Panc1 (cell line): ENCODE results near the gene COL4A1.

ENCODE experiments used
- POLR2AphosphoS5 ChIP-seq: IDR thresholded peaks from 2 replicates; pipeline ENCODE4 v1.6.1; 2012; ENCODE audit warnings: mild to moderate bottlenecking, low read depth, low read length, moderate library complexity
- SIN3A ChIP-seq: IDR thresholded peaks from 2 replicates; pipeline ENCODE4 v1.6.1; 2012; ENCODE audit warnings: low read depth, mild to moderate bottlenecking, low read length, moderate library complexity, borderline replicate concordance; ENCODE audit not compliant: insufficient read depth
- TCF7L2 ChIP-seq: IDR thresholded peaks from 2 replicates; pipeline ENCODE4 v1.6.1; 2011; ENCODE audit warnings: mild to moderate bottlenecking, low read depth, low read length, inconsistent platforms
- TF ChIP-seq, protein P1 (sequence below): fragments of 450-650 bp; IDR thresholded peaks from 2 replicates; pipeline ENCODE4 v1.5.1; 2017; ENCODE audit warnings: mild to moderate bottlenecking
- TF ChIP-seq, protein P2 (sequence below), 2 experiments: IDR thresholded peaks; 2 replicates each; pipeline ENCODE4 v1.6.1; 2011 to 2012; ENCODE audit warnings: low read depth in 2 of 2, control low read depth in 1 of 2, low read length in 1 of 2, mild to moderate bottlenecking in 1 of 2, moderate library complexity in 1 of 2; ENCODE audit not compliant: insufficient read depth in 1 of 2

DNA sequence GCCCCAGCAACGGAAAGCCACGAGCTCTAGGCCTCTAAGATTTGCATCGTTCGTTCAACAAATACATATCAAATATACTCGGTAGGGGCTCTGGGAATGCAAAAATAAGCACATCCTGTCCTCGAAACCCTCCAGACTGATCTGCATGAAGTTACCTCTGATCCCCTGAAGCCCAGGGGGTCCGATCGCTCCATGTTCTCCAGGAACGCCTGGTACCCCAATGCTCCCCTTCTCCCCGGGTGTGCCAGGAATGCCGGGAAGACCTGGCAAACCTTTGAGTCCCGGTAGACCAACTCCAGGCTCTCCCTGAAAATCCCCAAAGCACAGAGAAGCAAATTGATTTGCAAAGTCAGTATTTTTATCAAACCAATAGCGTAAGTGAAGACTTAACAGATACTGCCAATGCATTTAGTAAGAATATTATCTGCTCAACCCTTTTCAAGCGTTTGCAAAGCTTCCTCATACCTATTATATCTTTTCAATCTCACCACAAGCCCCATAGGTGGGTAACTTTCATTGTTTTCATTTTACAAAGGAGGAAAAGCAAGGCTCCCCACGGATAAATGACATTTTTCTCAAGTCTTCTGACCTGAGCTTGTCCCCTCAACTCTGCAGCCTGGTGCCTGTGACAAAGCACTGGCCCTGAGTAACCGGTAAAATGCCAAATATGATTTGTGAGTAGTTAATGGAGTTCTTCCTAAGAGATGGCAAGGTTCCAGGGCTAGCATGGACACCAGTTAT, 127.7 kb downstream of the COL4A1 start:
- TF ChIP-seq, protein P1, sequence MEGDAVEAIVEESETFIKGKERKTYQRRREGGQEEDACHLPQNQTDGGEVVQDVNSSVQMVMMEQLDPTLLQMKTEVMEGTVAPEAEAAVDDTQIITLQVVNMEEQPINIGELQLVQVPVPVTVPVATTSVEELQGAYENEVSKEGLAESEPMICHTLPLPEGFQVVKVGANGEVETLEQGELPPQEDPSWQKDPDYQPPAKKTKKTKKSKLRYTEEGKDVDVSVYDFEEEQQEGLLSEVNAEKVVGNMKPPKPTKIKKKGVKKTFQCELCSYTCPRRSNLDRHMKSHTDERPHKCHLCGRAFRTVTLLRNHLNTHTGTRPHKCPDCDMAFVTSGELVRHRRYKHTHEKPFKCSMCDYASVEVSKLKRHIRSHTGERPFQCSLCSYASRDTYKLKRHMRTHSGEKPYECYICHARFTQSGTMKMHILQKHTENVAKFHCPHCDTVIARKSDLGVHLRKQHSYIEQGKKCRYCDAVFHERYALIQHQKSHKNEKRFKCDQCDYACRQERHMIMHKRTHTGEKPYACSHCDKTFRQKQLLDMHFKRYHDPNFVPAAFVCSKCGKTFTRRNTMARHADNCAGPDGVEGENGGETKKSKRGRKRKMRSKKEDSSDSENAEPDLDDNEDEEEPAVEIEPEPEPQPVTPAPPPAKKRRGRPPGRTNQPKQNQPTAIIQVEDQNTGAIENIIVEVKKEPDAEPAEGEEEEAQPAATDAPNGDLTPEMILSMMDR = no peak
- TF ChIP-seq POLR2AphosphoS5 = no peak
- TF ChIP-seq, protein P2, sequence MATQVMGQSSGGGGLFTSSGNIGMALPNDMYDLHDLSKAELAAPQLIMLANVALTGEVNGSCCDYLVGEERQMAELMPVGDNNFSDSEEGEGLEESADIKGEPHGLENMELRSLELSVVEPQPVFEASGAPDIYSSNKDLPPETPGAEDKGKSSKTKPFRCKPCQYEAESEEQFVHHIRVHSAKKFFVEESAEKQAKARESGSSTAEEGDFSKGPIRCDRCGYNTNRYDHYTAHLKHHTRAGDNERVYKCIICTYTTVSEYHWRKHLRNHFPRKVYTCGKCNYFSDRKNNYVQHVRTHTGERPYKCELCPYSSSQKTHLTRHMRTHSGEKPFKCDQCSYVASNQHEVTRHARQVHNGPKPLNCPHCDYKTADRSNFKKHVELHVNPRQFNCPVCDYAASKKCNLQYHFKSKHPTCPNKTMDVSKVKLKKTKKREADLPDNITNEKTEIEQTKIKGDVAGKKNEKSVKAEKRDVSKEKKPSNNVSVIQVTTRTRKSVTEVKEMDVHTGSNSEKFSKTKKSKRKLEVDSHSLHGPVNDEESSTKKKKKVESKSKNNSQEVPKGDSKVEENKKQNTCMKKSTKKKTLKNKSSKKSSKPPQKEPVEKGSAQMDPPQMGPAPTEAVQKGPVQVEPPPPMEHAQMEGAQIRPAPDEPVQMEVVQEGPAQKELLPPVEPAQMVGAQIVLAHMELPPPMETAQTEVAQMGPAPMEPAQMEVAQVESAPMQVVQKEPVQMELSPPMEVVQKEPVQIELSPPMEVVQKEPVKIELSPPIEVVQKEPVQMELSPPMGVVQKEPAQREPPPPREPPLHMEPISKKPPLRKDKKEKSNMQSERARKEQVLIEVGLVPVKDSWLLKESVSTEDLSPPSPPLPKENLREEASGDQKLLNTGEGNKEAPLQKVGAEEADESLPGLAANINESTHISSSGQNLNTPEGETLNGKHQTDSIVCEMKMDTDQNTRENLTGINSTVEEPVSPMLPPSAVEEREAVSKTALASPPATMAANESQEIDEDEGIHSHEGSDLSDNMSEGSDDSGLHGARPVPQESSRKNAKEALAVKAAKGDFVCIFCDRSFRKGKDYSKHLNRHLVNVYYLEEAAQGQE (IDR thresholded peaks at IDR 0.05; ENCODE audit: insufficient read depth in 1 of 2, low read depth in 2 of 2, low read length in 1 of 2) = no peak
- no peak for TF ChIP-seq TCF7L2
- no peak for TF ChIP-seq SIN3A
